Muscle layer of colon (tissue), 2 donors: ENCODE results near the gene PTCH1.

Source experiments
- H3K27ac ChIP-seq: one replicate; pipeline ENCODE4 v1.7.0; 2013; ENCODE audit warnings: low read depth, mild to moderate bottlenecking, low read length, moderate library complexity
- H3K27me3 ChIP-seq, 2 donors: one replicate each; pipeline ENCODE4 v1.7.0; 2013; ENCODE audit warnings: low read length in 2 of 2, mild to moderate bottlenecking in 2 of 2; ENCODE audit not compliant: insufficient read depth in 2 of 2, control insufficient read depth in 1 of 2
- H3K36me3 ChIP-seq: one replicate; pipeline ENCODE4 v1.7.0; 2013; ENCODE audit warnings: mild to moderate bottlenecking, low read length; ENCODE audit not compliant: insufficient read depth
- H3K4me1 ChIP-seq: one replicate; pipeline ENCODE4 v1.7.0; 2013; ENCODE audit warnings: mild to moderate bottlenecking, low read length; ENCODE audit not compliant: insufficient read depth
- H3K4me3 ChIP-seq, 2 donors: one replicate each; pipeline ENCODE4 v1.7.0; 2013; ENCODE audit warnings: low read length in 2 of 2, low read depth in 1 of 2, mild to moderate bottlenecking in 1 of 2, moderate library complexity in 1 of 2
- H3K9ac ChIP-seq: one replicate; pipeline ENCODE4 v1.7.0; 2013; ENCODE audit warnings: low read length
- H3K9me3 ChIP-seq: one replicate; pipeline ENCODE4 v1.7.0; 2013; ENCODE audit warnings: mild to moderate bottlenecking, low read length
- donor health status: abdominal sarcoma.
- donor health status: Adenocarcinoma of cecum.

PTCH1 gene

GRCh38 chr9:95528908-95529502 lies 12.2 kb upstream of the PTCH1 start:
- no peak overlapping the region for H3K4me3 ChIP-seq
- no peaks in the 10 kb centered on the region for H3K27me3 ChIP-seq
- no peak overlapping the region for H3K9ac ChIP-seq
- no peak overlapping the region for H3K27ac ChIP-seq
- H3K4me1 ChIP-seq = no peaks in the 10 kb centered on the region
- no peaks in the 10 kb centered on the region for H3K36me3 ChIP-seq
- no peaks in the 10 kb centered on the region for H3K9me3 ChIP-seq

GRCh38 chr9:95522871-95523370 lies 6.2 kb upstream of the PTCH1 start:
- no peaks in the 10 kb centered on the region for H3K9me3 ChIP-seq
- no peaks in the 10 kb centered on the region for H3K27me3 ChIP-seq
- H3K4me1 ChIP-seq = no peaks in the 10 kb centered on the region
- no peaks in the 10 kb centered on the region for H3K36me3 ChIP-seq
- no peak overlapping the region for H3K27ac ChIP-seq
- no peak overlapping the region for H3K9ac ChIP-seq
- H3K4me3 ChIP-seq = no peak overlapping the region

- H3K36me3 ChIP-seq = no peaks in the 10 kb centered on the region
- no peak overlapping the region for H3K27ac ChIP-seq
- H3K27me3 ChIP-seq = no peaks in the 10 kb centered on the region
- no peak overlapping the region for H3K9ac ChIP-seq
- peaks cover 7% of the 10 kb centered on the region for H3K4me1 ChIP-seq
- no peaks in the 10 kb centered on the region for H3K9me3 ChIP-seq
- H3K4me3 ChIP-seq = no peak overlapping the region
Measured at GRCh38 chr9:95521699-95522098, 4.9 kb upstream of the PTCH1 start.

GRCh38 chr9:95517559-95518425 lies 1.0 kb upstream of the PTCH1 start:
- Histone ChIP-seq H3K4me3 (peak overlapping the region in 1 of 2 donors; percentile 72), H3K36me3 (no peaks in the 10 kb centered on the region), H3K27me3 (peaks cover 0 to 5% of the 10 kb centered on the region in 2 donors), H3K9ac (no peak overlapping the region), H3K4me1 (peaks cover 7% of the 10 kb centered on the region), H3K9me3 (no peaks in the 10 kb centered on the region), H3K27ac (no peak overlapping the region)

- Histone ChIP-seq H3K9me3 (no peaks in the 10 kb centered on the region), H3K27ac (peak overlapping the region; percentile 62), H3K9ac (no peak overlapping the region), H3K36me3 (no peaks in the 10 kb centered on the region), H3K4me1 (peaks cover 13% of the 10 kb centered on the region), H3K27me3 (peaks cover 0 to 5% of the 10 kb centered on the region in 2 donors), H3K4me3 (peak overlapping the region; percentile 52 to 72)
Measured at GRCh38 chr9:95516221-95516733, 494 bp downstream of the PTCH1 start.

GRCh38 chr9:95515272-95516113 lies 1.3 kb downstream of the PTCH1 start:
- no peak overlapping the region for H3K27ac ChIP-seq
- peaks cover 13% of the 10 kb centered on the region for H3K4me1 ChIP-seq
- H3K36me3 ChIP-seq = no peaks in the 10 kb centered on the region
- H3K4me3 ChIP-seq = peak overlapping the region; percentile 36 to 38
- no peaks in the 10 kb centered on the region for H3K9me3 ChIP-seq
- H3K9ac ChIP-seq = no peak overlapping the region
- H3K27me3 ChIP-seq = peaks cover 0 to 5% of the 10 kb centered on the region in 2 donors

GRCh38 chr9:95514342-95514741 lies 2.4 kb downstream of the PTCH1 start:
- Histone ChIP-seq H3K4me1 (peaks cover 19% of the 10 kb centered on the region), H3K36me3 (no peaks in the 10 kb centered on the region), H3K4me3 (no peak overlapping the region), H3K27me3 (peaks cover 0 to 5% of the 10 kb centered on the region in 2 donors), H3K27ac (no peak overlapping the region), H3K9me3 (no peaks in the 10 kb centered on the region), H3K9ac (no peak overlapping the region)

GRCh38 chr9:95513711-95514110 lies 3.1 kb downstream of the PTCH1 start:
- peaks cover 20% of the 10 kb centered on the region for H3K4me1 ChIP-seq
- no peaks in the 10 kb centered on the region for H3K9me3 ChIP-seq
- H3K9ac ChIP-seq = no peak overlapping the region
- peaks cover 0 to 5% of the 10 kb centered on the region in 2 donors for H3K27me3 ChIP-seq
- H3K27ac ChIP-seq = no peak overlapping the region
- no peak overlapping the region for H3K4me3 ChIP-seq
- no peaks in the 10 kb centered on the region for H3K36me3 ChIP-seq

- H3K9me3 ChIP-seq = no peaks in the 10 kb centered on the region
- no peaks in the 10 kb centered on the region for H3K36me3 ChIP-seq
- no peak overlapping the region for H3K9ac ChIP-seq
- H3K27me3 ChIP-seq = peaks cover 0 to 5% of the 10 kb centered on the region in 2 donors
- H3K4me3 ChIP-seq = no peak overlapping the region
- peaks cover 20% of the 10 kb centered on the region for H3K4me1 ChIP-seq
- H3K27ac ChIP-seq = no peak overlapping the region
Measured at GRCh38 chr9:95512709-95513095, 4.1 kb downstream of the PTCH1 start.

GRCh38 chr9:95511952-95512708 lies 4.6 kb downstream of the PTCH1 start:
- H3K9ac ChIP-seq = no peak overlapping the region
- H3K4me3 ChIP-seq = peak overlapping the region in 1 of 2 donors; percentile 71
- no peak overlapping the region for H3K27ac ChIP-seq
- H3K27me3 ChIP-seq = peaks cover 0 to 5% of the 10 kb centered on the region in 2 donors
- H3K9me3 ChIP-seq = no peaks in the 10 kb centered on the region
- peaks cover 16% of the 10 kb centered on the region for H3K4me1 ChIP-seq
- no peaks in the 10 kb centered on the region for H3K36me3 ChIP-seq
